NB4 (cell line): ENCODE results near the gene PGR.

ENCODE experiments used
- DNase-seq: peaks from one replicate; pipeline ENCODE4 v3.0.0; 2010; ENCODE audit warnings: low read depth
- H3K4me3 ChIP-seq: one replicate; pipeline ENCODE4 v1.5.1; 2011; ENCODE audit warnings: mild to moderate bottlenecking, low read depth, low read length, moderate library complexity
- CTCF ChIP-seq: IDR thresholded peaks from one replicate; pipeline ENCODE4 v1.5.1; 2012; ENCODE audit warnings: low read depth, low read length
- MAX ChIP-seq: IDR thresholded peaks from 2 replicates; pipeline ENCODE4 v1.6.1; 2011; ENCODE audit warnings: low read depth, low read length
- MYC ChIP-seq: IDR thresholded peaks from 2 replicates; pipeline ENCODE4 v1.6.1; 2011; ENCODE audit warnings: low read depth, low read length
- POLR2A ChIP-seq: IDR thresholded peaks from 2 replicates; pipeline ENCODE4 v1.6.1; 2011; ENCODE audit warnings: mild to moderate bottlenecking; ENCODE audit not compliant: insufficient read length; ENCODE audit errors: extremely low read depth

PGR gene

GRCh38 chr11:101133190-101133589 lies 3.6 kb upstream of the PGR start:
- no peak overlapping the region for H3K4me3 ChIP-seq
- DNase-seq = no peak
- no peak for TF ChIP-seq MAX
- TF ChIP-seq POLR2A = no peak
- no peak for TF ChIP-seq MYC
- TF ChIP-seq CTCF = no peak

GRCh38 chr11:101128571-101129202 lies 926 bp downstream of the PGR start:
- no peak overlapping the region for H3K4me3 ChIP-seq
- no peak for DNase-seq
- TF ChIP-seq POLR2A (no peak), MAX (no peak), CTCF (no peak), MYC (no peak)

GRCh38 chr11:101127699-101128570 lies 1.7 kb downstream of the PGR start:
- no peak overlapping the region for H3K4me3 ChIP-seq
- no peak for DNase-seq
- TF ChIP-seq MYC (no peak), CTCF (no peak), POLR2A (no peak), MAX (no peak)

GRCh38 chr11:101127197-101127698 lies 2.4 kb downstream of the PGR start:
- no peak for TF ChIP-seq MAX
- no peak for TF ChIP-seq CTCF
- TF ChIP-seq MYC = no peak
- no peak for TF ChIP-seq POLR2A
- DNase-seq = no peak
- no peak overlapping the region for H3K4me3 ChIP-seq

- no peak for DNase-seq
- no peak overlapping the region for H3K4me3 ChIP-seq
- TF ChIP-seq MAX = no peak
- TF ChIP-seq MYC = no peak
Measured at GRCh38 chr11:101126551-101127196, 2.9 kb downstream of the PGR start.
